ENCODE data around the gene TMEM164. TPM values are rescaled to one million over a fixed set of nuclear protein-coding genes. Genes with fewer than 3 reads are reported as not detected.

TMEM164 gene
- total RNA-seq, 4 donors from 2014 or later, result 29.3 to 64.7 (median 44.6) TPM

- no peak for TF ChIP-seq CTCF (IDR thresholded peaks at IDR 0.05; ENCODE audit: low read depth)
Measured at GRCh38 chrX:110138557-110138956, 135.6 kb downstream of the TMEM164 start.

GRCh38 chrX:110139172-110139571 is 136.3 kb downstream of the TMEM164 start:
- no peak for TF ChIP-seq CTCF (IDR thresholded peaks at IDR 0.05; ENCODE audit: low read depth)

GRCh38 chrX:110142096-110142495 is 139.2 kb downstream of the TMEM164 start:
- no peak for TF ChIP-seq CTCF (IDR thresholded peaks at IDR 0.05; ENCODE audit: low read depth)

GRCh38 chrX:110143454-110144210 is 140.7 kb downstream of the TMEM164 start:
- no peak for TF ChIP-seq CTCF (IDR thresholded peaks at IDR 0.05; ENCODE audit: low read depth)

GRCh38 chrX:110145311-110145710 is 142.4 kb downstream of the TMEM164 start:
- no peak for TF ChIP-seq CTCF (IDR thresholded peaks at IDR 0.05; ENCODE audit: low read depth)

- no peak for TF ChIP-seq CTCF (IDR thresholded peaks at IDR 0.05; ENCODE audit: low read depth)
Measured at GRCh38 chrX:110145854-110146253, 142.9 kb downstream of the TMEM164 start.

GRCh38 chrX:110146521-110146920 is 143.6 kb downstream of the TMEM164 start:
- TF ChIP-seq CTCF (IDR thresholded peaks at IDR 0.05; ENCODE audit: low read depth), result no peak

Data from subcutaneous adipose tissue (tissue), 4 donors.